GM12864 (cell line): ENCODE data around the gene SHC3.

ENCODE experiments used
- DNase-seq: peaks from one replicate; pipeline ENCODE4 v3.0.0-alpha.2; 2011; ENCODE audit warnings: low read depth
- H3K4me3 ChIP-seq: 2 replicates; pipeline ENCODE4 v1.5.1; 2011; ENCODE audit warnings: mild to moderate bottlenecking, low read depth, low read length, control low read depth
- CTCF ChIP-seq: IDR thresholded peaks from 2 replicates; pipeline ENCODE4 v1.5.1; 2011; ENCODE audit warnings: low read depth, mild to moderate bottlenecking, moderate library complexity, low read length, control low read depth, inconsistent platforms; ENCODE audit errors: missing control alignments

SHC3 gene

GRCh38 chr9:88979021-88979420 lies 199.6 kb downstream of the SHC3 start:
- no peak for TF ChIP-seq CTCF
- no peak overlapping the region for H3K4me3 ChIP-seq
- no peak for DNase-seq

- TF ChIP-seq CTCF = no peak
- DNase-seq = no peak
- no peak overlapping the region for H3K4me3 ChIP-seq
Measured at GRCh38 chr9:88978034-88978433, 200.6 kb downstream of the SHC3 start.

- no peak for DNase-seq
- no peak overlapping the region for H3K4me3 ChIP-seq
- TF ChIP-seq CTCF = no peak
Measured at GRCh38 chr9:88976890-88977257, 201.7 kb downstream of the SHC3 start.

- DNase-seq = no peak
- TF ChIP-seq CTCF = no peak
- no peak overlapping the region for H3K4me3 ChIP-seq
Measured at GRCh38 chr9:88975966-88976889, 202.4 kb downstream of the SHC3 start.

GRCh38 chr9:88974641-88975040 lies 204.0 kb downstream of the SHC3 start:
- H3K4me3 ChIP-seq = no peak overlapping the region
- TF ChIP-seq CTCF = no peak
- DNase-seq = no peak

GRCh38 chr9:88973281-88974045 lies 205.2 kb downstream of the SHC3 start:
- no peak overlapping the region for H3K4me3 ChIP-seq
- no peak for TF ChIP-seq CTCF
- DNase-seq = no peak
